ENCODE measurements around the gene PGAM1.
"Not testable (repeated sequence)": the region's sequence is repeated elsewhere in the genome, so short reads cannot be mapped to it uniquely, and the experiment has no call there.

The PGAM1 gene

DNA sequence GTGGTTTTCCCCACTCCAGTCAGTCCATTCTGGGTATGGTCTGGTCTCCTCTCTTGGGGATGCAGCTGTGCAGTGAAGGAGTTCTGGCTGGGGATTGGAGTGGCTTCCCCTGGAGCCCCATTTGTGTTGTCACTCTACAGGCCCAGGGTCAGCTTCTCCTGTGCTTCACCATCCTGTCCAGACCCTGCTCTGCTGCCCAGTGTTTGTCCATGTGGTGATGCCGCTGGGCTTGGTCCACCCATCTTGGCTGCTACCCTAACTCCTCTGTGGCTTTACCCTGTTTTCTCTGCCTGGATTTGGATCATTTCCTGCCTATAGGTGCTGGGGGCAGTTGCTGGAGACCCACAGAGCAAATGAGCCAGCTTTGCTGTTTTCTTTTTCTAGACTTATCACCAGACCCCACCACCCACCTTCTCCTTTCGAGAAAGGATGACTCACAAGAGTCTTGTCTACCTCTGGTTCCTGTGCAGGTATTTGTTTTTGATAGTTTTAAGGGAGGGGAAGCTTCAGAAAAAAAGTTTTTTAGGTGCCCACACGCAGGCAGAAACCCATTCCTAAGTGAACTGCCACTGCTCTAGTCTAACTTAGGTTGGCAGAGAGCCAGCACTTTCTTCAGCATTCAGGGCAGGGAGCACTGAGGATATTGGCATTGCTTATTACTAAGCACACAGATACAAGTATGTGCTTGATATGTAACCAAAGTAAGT is 28.5 kb downstream of the PGAM1 start:
- FAIRE-seq (no peak), DNase-seq (ENCODE audit: insufficient read length, low spot score) (no peak)

DNA sequence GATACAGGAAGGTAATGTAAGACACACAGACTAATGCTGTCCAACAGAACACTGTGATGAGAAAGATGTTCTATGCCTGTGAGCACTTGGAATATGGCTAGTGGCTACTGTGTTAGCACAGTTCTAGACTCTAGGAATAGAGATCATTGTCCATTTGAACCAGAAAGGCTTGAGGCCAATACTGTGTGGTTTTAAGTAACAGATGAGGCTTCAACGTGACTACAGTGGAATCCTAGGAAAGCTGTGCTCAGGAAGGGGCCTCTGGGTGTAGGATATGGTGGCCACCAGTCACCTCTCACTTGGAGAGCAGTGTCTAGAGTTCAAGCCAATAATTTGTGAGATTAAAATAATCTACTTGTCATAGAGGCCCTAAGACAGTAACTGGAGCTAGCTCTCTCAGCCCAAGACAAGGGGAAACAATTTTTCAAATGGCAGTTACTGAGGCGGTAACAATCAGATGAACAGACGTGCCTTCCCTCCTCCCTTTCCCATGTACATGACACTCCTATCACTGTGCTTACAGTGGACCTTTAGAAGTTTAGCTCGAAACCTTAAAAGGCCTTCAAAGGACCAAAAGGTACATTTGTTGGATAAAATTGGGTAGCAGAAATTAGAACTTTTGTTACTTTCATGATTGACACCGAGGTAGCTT is 30.2 kb downstream of the PGAM1 start:
- FAIRE-seq (no peak), DNase-seq (ENCODE audit: insufficient read length, low spot score) (no peak)

DNA sequence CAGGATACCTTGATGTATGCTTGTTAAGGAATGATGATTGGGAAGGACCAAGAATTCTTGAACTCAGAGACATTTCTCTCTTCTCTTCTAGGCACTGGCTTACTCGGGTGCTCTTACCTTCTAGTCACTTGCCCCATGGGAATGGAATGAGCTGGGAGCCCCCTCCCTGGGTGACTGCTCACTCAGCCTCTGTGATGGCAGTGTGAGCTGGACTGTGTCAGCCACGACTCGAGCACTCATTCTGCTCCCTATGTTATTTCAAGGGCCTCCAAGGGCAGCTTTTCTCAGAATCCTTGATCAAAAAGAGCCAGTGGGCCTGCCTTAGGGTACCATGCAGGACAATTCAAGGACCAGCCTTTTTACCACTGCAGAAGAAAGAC is 30.7 kb downstream of the PGAM1 start:
- FAIRE-seq (no peak), DNase-seq (ENCODE audit: insufficient read length, low spot score) (no peak)

DNA sequence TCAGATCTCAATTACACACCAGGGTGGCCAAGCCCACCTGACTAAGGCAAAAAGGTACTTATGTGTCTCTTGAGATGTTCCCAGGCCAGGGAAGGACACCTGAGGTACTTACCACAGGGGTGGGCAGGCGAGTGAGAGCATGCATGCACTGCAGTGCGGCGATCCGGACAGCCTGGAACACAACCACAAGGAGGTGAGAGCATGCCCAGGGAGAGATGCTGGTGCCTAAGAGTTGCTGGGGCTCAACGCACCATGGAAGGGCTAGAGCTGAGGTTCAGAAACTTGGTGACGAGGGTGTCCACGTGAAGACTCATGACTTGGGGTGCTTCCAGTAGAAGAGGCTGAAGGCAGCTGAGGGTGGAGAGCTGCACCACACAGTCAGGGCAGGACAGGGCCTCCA is 33.1 kb downstream of the PGAM1 start:
- DNase-seq (ENCODE audit: insufficient read length, low spot score): no peak
- no peak for FAIRE-seq

DNA sequence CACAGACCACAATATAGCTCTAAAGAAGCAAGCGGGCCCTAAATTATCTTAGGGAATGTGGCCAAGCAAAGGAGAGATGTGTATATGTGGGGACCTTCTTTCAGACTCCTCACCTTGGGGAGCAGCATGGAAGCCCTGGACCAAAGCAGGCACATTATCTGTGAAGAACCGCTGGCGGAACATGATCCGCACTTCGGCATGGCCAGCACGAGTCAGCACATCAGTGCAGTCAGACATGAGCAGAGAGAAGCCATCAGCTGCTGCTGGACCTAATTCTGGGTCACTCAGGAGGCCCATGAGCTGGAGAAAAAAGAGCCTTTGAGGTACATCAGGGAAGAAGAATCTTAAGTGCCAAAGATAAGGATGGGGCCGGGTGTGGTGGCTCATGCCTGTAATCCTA is 33.9 kb downstream of the PGAM1 start:
- no peak for FAIRE-seq

GRCh38 chr10:97462309-97462708 is 36.3 kb downstream of the PGAM1 start:
- no peak for FAIRE-seq

More for the DNA sequence above, 33.9 kb downstream of the PGAM1 start:
- no peak for DNase-seq (ENCODE audit: insufficient read length, low spot score)

GRCh38 chr10:97463363-97464132 is 37.6 kb downstream of the PGAM1 start:
- FAIRE-seq (peak; percentile 84), DNase-seq (ENCODE audit: insufficient read length, low spot score) (peak; percentile 33)

More at GRCh38 chr10:97462309-97462708, 36.3 kb downstream of the PGAM1 start:
- DNase-seq (ENCODE audit: insufficient read length, low spot score): no peak

GRCh38 chr10:97464226-97464625 is 38.2 kb downstream of the PGAM1 start:
- DNase-seq (ENCODE audit: insufficient read length, low spot score) (no peak), FAIRE-seq (no peak)

GRCh38 chr10:97465982-97466381 is 40.0 kb downstream of the PGAM1 start:
- DNase-seq (ENCODE audit: insufficient read length, low spot score): no peak
- FAIRE-seq: no peak

DNA sequence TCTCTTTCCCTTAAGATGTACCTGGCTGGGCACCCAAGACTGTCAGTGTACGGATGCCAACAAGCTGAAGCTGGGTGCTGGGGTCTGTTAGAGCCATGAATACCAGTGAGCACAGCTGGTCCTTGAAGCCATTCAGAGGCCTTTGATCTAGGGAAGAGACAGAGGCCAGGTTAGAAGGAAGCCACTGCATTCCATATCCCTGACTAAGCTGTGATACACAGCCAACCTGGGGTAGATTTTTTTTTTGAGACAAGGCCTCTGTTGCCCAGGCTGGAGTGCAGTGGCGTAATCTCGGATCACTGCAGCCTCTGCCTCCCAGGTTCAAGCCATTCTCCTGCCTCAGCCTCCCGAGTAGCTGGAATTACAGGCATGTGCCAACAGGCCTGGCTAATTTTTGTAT is 40.8 kb downstream of the PGAM1 start:
- DNase-seq (ENCODE audit: insufficient read length, low spot score) (no peak), FAIRE-seq (no peak)

DNA sequence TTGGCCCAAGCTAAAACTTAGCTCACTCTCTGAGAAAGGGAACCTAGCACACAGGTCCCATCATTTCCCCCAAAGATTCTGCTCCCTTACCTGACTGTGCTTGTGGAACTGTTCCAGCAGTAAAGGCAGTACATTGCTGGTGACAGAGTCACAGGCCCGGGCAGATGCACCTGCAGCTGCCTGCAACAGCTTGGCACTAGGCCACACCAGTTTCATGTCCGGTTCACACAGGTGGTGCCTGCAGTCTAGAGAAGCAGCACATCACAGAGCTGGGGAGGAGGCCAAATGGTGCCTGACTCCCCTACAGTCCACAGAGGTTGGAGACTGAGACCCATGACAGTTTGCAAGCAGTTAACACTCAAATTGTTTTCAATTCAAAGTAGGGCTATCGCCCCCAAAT is 42.2 kb downstream of the PGAM1 start:
- DNase-seq (ENCODE audit: insufficient read length, low spot score) (no peak), FAIRE-seq (no peak)

- not testable (repeated sequence) for FAIRE-seq; DNase-seq (ENCODE audit: insufficient read length, low spot score)
Observed at GRCh38 chr10:97468781-97469180, 42.8 kb downstream of the PGAM1 start.

- FAIRE-seq: no peak
- no peak for DNase-seq (ENCODE audit: insufficient read length, low spot score)
Observed at GRCh38 chr10:97474918-97475317, 48.9 kb downstream of the PGAM1 start.

DNA sequence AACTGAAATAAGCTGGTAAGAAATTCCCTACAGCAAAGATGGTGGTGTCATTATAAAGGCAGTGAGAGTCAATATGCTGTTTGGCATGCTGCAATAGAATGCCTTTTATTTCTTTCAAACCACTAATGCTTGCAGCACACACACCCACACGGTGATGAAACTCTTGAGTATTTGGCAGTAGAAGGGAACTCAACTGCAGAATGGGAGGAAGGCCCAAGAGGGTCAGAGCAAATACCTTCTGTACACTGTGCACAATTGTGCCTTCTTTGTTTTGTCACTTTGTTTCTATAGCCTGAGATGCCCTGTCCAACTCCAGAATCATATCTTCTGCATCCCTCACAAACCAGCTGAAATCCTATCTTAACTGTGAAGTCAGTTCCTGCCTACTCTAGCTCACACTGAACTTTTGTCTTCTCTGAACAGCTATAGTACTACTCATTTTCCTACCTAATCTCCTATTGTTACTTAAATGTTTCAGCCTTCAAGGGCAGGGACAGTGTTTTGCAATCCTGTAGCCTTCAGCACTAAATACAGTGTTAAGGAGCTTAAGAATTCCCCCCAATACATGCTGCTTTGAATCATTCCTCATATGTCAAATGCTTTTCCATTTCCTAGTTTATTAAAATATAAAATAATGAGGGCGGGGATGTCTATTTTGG is 50.1 kb downstream of the PGAM1 start:
- DNase-seq (ENCODE audit: insufficient read length, low spot score): no peak
- FAIRE-seq: no peak

DNA sequence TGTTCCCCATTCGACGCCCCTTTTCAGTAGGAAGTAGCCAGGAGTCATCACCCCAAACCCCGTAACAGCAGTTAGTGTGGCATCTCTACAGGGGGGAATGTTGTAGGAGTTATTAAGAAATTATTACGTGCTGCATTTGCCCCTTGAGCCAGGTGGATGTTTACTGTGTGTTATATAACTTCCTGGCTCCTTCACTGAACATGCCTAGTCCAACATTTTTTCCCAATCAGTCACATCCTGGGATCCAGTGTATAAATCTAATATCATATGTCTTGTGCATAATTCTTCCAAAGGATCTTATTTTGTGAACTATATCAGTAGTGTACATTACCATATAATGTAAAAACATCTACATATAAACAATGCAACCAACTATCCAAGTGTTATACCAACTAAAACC is 53.4 kb downstream of the PGAM1 start:
- not testable (repeated sequence) for FAIRE-seq; DNase-seq (ENCODE audit: insufficient read length, low spot score)

DNA sequence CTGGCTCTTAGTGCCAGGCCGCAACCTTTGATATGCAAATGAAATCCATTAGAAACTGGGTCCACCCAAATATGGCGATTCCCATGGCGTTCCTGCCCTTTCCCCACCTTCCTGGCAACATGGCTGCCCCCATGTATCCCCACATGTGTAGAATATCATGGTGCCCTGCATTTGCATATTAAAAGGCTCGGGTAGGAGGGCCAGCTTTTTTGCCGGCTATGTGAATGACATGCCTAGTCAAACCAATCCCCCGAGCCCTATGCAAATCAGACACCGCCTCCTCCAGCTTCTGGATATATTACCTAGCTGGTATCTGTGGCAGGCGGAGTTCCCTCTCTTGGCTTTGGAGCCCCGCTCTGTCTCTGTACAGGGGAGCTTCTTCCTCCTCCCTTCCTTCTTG is 53.9 kb downstream of the PGAM1 start:
- DNase-seq (ENCODE audit: insufficient read length, low spot score) (no peak), FAIRE-seq (no peak)

DNA sequence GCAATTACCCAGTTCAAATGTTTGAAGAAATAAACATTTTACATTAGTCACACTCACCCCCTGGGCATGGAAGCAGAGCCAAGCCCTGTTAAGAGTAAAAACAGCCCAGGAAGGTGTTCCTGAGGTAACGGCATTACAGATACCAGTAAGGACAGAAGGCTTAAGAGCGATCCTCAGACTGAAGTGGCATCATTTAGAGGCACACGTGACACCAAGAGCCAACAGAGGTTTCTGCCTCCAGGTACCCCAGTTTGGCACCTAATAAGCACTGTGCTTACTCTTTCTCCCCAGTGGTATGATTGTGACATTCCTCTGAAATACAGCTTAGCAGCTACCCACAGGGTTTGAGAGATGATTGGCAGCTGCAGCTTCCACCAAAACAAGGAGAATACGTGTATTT is 55.1 kb downstream of the PGAM1 start:
- FAIRE-seq: no peak
- no peak for DNase-seq (ENCODE audit: insufficient read length, low spot score)

GRCh38 chr10:97482381-97482780 is 56.4 kb downstream of the PGAM1 start:
- no peak for FAIRE-seq
- DNase-seq (ENCODE audit: insufficient read length, low spot score): no peak
